Measurements from ENCODE around the gene FAF1. TPM values are rescaled to one million over a fixed set of nuclear protein-coding genes. Genes with fewer than 3 reads are reported as not detected.

Gene FAF1
- total RNA-seq, 1 experiment from 2014 or later: 73.2 TPM

- H3K4me2 ChIP-seq (ENCODE audit: low read length): no peak overlapping the region
- no peaks in the 10 kb centered on the region for H3K79me2 ChIP-seq (ENCODE audit: insufficient read depth, low read length)
- ATAC-seq (no peak), DNase-seq (ENCODE audit: low read depth, low spot score) (no peak)
- intact Hi-C loops (cut with micrococcal nuclease): no loop called here
- H3K4me3 ChIP-seq (replicated peaks in 1 of 2; ENCODE audit: low read depth in 1 of 2, low read length in 2 of 2): no peak overlapping the region
- no peaks in the 10 kb centered on the region for H3K4me1 ChIP-seq (ENCODE audit: control insufficient read depth in 1 of 2, insufficient read depth in 2 of 2, low read length in 2 of 2)
- H3K27me3 ChIP-seq (ENCODE audit: insufficient read depth, low read length): no peaks in the 10 kb centered on the region
- H3K27ac ChIP-seq (ENCODE audit: low read depth, low read length): no peak overlapping the region
- no peak overlapping the region for H2AFZ ChIP-seq (ENCODE audit: low read depth, low read length, poor library complexity, severe bottlenecking)
- no peaks in the 10 kb centered on the region for H3K36me3 ChIP-seq (ENCODE audit: control insufficient read depth in 1 of 2, insufficient read depth in 2 of 2, low read length in 2 of 2)
- CTCF ChIA-PET: no interaction called here
- no peaks in the 10 kb centered on the region for H4K20me1 ChIP-seq (ENCODE audit: insufficient read depth)
- TF ChIP-seq CEBPB (IDR thresholded peaks at IDR 0.05; ENCODE audit: low read depth) (no peak), POLR2AphosphoS5 (IDR thresholded peaks at IDR 0.05; ENCODE audit: low read depth, low read length) (no peak), YY1 (IDR thresholded peaks at IDR 0.05; ENCODE audit: extremely low read depth, insufficient replicate concordance, low read depth, low read length) (no peak), SRF (IDR thresholded peaks at IDR 0.05; ENCODE audit: low read depth) (no peak), EZH2 (IDR thresholded peaks at IDR 0.05) (no peak), JUND (IDR thresholded peaks at IDR 0.05) (no peak), CTCF (IDR thresholded peaks at IDR 0.05 in 2 of 3, conservative IDR thresholded peaks at IDR 0.05 in 1 of 3; ENCODE audit: borderline replicate concordance in 1 of 3, insufficient read depth in 1 of 3, low read depth in 2 of 3, low read length in 2 of 3) (no peak), SIN3A (IDR thresholded peaks at IDR 0.05; ENCODE audit: low read depth) (no peak), MAX (IDR thresholded peaks at IDR 0.05) (no peak), CBX3 (IDR thresholded peaks at IDR 0.05; ENCODE audit: low read depth) (no peak), ZFX (IDR thresholded peaks at IDR 0.05) (no peak), EZH2phosphoT487 (IDR thresholded peaks at IDR 0.05; ENCODE audit: borderline replicate concordance) (no peak), RAD21 (IDR thresholded peaks at IDR 0.05; ENCODE audit: low read depth) (no peak), ATF3 (IDR thresholded peaks at IDR 0.05) (no peak), SP1 (IDR thresholded peaks at IDR 0.05; ENCODE audit: low read depth) (no peak), REST (IDR thresholded peaks at IDR 0.05; ENCODE audit: low read depth) (no peak)
- no peak overlapping the region for H3K9ac ChIP-seq (ENCODE audit: low read length)
- no peaks in the 10 kb centered on the region for H3K9me3 ChIP-seq (ENCODE audit: control insufficient read depth in 1 of 2, insufficient read depth in 1 of 2, low read depth in 1 of 2, low read length in 2 of 2)
- no TSS peak for BruUV-seq (replicated peaks)
- POLR2A ChIA-PET: no interaction called here
- RAD21 ChIA-PET (ENCODE audit: low non-redundant PET in 1 of 2, low total read pairs in 2 of 2, uncharacterized antibody in 2 of 2, unreplicated experiment in 2 of 2): no interaction called here
- no peaks in the 10 kb centered on the region for H3K9me2 ChIP-seq (ENCODE audit: insufficient read depth)
Measured at GRCh38 chr1:50516056-50516455, 444.0 kb downstream of the FAF1 start.
